ENCODE measurements around the gene PRTN3.
"Not testable (repeated sequence)": the region's sequence is repeated elsewhere in the genome, so short reads cannot be mapped to it uniquely, and the experiment has no call there.

PRTN3 gene

GRCh38 chr19:845707-846521, 5.1 kb downstream of the PRTN3 start:
- no peak for DNase-seq (ENCODE audit: low read depth, low spot score)

- no peak for DNase-seq (ENCODE audit: low read depth, low spot score)
These were observed 7.7 kb downstream of the PRTN3 start for GRCh38 chr19:848386-848921.

GRCh38 chr19:849195-849594, 8.4 kb downstream of the PRTN3 start:
- DNase-seq (ENCODE audit: low read depth, low spot score) = not testable (repeated sequence)

- peak; percentile 94 for DNase-seq (ENCODE audit: low read depth, low spot score)
These were observed 9.6 kb downstream of the PRTN3 start for GRCh38 chr19:850221-850978.

- no peak for DNase-seq (ENCODE audit: low read depth, low spot score)
These were observed 10.2 kb downstream of the PRTN3 start for GRCh38 chr19:850979-851335.

- no peak for DNase-seq (ENCODE audit: low read depth, low spot score)
These were observed 11.6 kb downstream of the PRTN3 start, which contains the start of gene ELANE for GRCh38 chr19:852136-853013. Gene ELANE (plus strand): TSS chr19:852303. CDS start chr19:852329, 26 bp downstream.

GRCh38 chr19:853014-853585, 12.3 kb downstream of the PRTN3 start:
- DNase-seq (ENCODE audit: low read depth, low spot score) = no peak

- not testable (repeated sequence) for DNase-seq (ENCODE audit: low read depth, low spot score)
These were observed 12.9 kb downstream of the PRTN3 start for GRCh38 chr19:853614-854220.

- DNase-seq (ENCODE audit: low read depth, low spot score) = no peak
These were observed 13.8 kb downstream of the PRTN3 start for GRCh38 chr19:854549-854948.

- DNase-seq (ENCODE audit: low read depth, low spot score) = no peak
These were observed 14.3 kb downstream of the PRTN3 start for GRCh38 chr19:855142-855541.

- no peak for DNase-seq (ENCODE audit: low read depth, low spot score)
These were observed 14.8 kb downstream of the PRTN3 start for GRCh38 chr19:855566-856120.

- DNase-seq (ENCODE audit: low read depth, low spot score) = no peak
These were observed 17.5 kb downstream of the PRTN3 start for GRCh38 chr19:858284-858683.

- peak; percentile 62 for DNase-seq (ENCODE audit: low read depth, low spot score)
These were observed 18.4 kb downstream of the PRTN3 start, which contains the start of gene CFD for GRCh38 chr19:858868-859843. Gene CFD (plus strand): TSS chr19:859664. CDS start chr19:859690, 26 bp downstream.

- no peak for DNase-seq (ENCODE audit: low read depth, low spot score)
These were observed 20.4 kb downstream of the PRTN3 start for GRCh38 chr19:861141-861755.

- peak; percentile 94 for DNase-seq (ENCODE audit: low read depth, low spot score)
These were observed 21.2 kb downstream of the PRTN3 start for GRCh38 chr19:861756-862580.

GRCh38 chr19:862581-863314, 21.9 kb downstream of the PRTN3 start:
- peak; percentile 85 for DNase-seq (ENCODE audit: low read depth, low spot score)

- DNase-seq (ENCODE audit: low read depth, low spot score) = no peak
These were observed 22.5 kb downstream of the PRTN3 start for GRCh38 chr19:863315-863620.
